K562 (cell line): Measurements from ENCODE around the gene CHMP5. TPM values are rescaled to one million over a fixed set of nuclear protein-coding genes. Genes with fewer than 3 reads are reported as not detected.

ENCODE experiments used
- ATAC-seq: fragments of 200-7000 bp; cut with Tn5 transposase; 3 replicates; pipeline ENCODE4 v1.9.1; 2020; ENCODE audit warnings: moderate library complexity
- BruUV-seq: library from RNA; stranded (reverse); fragments of 400-500 nt; replicated peaks from 2 replicates; lab custom pipeline; 2021; lab: Mats Ljungman, UMichigan
- CTCF ChIA-PET: fragments of 300-600 bp; formaldehyde crosslinking; extraction: SDS; loops from one replicate; lab custom pipeline; 2021; ENCODE audit warnings: low intra/inter-chr PET ratio; lab: Yijun Ruan, JAX
- POLR2A ChIA-PET: fragments of 300-600, 350-650 bp; sonication (Branson Sonifier 250); formaldehyde crosslinking; extraction: SDS; loops from one replicate; lab custom pipeline; 2021; ENCODE audit warnings: antibody characterized with exemption, inconsistent platforms; lab: Yijun Ruan, JAX
- DNase-seq, 4 experiments: peaks; one replicate each; pipeline versions ENCODE4 v3.0.0 to v3.0.0-alpha.2; 2011 to 2018; ENCODE audit warnings: low spot score in 3 of 4, mixed read lengths in 3 of 4; ENCODE audit errors: extremely low read depth in 1 of 4
- FAIRE-seq: peaks from 2 replicates; lab custom pipeline; 2011; peaks lifted over from hg19 to GRCh38; lab: Jason Lieb, UNC
- H2AFZ ChIP-seq: 2 replicates; pipeline ENCODE4 v1.6.0; 2011; ENCODE audit warnings: low read depth, low read length, control low read depth, inconsistent platforms
- H3K27ac ChIP-seq: fragments of 200-600 bp; 3 replicates; pipeline ENCODE4 v1.8.0; 2011; ENCODE audit warnings: low read depth, mild to moderate bottlenecking, control low read depth, inconsistent platforms, low read length, moderate library complexity, mixed read lengths; ENCODE audit errors: extremely low read depth
- H3K27me3 ChIP-seq, 2 experiments: fragments of 300-600 bp in 1 of 2; 2 replicates in 1 of 2; 3 replicates in 1 of 2; pipeline versions ENCODE4 v1.6.0 to v1.8.0; 2011; ENCODE audit warnings: inconsistent platforms in 2 of 2, low read length in 2 of 2, mild to moderate bottlenecking in 1 of 2, mixed read lengths in 1 of 2, moderate library complexity in 1 of 2; ENCODE audit not compliant: control insufficient read depth in 2 of 2, insufficient read depth in 2 of 2
- H3K36me3 ChIP-seq: fragments of 300-600 bp; 3 replicates; pipeline ENCODE4 v1.8.0; 2011; ENCODE audit warnings: mild to moderate bottlenecking, low read length, inconsistent platforms; ENCODE audit not compliant: control insufficient read depth, insufficient read depth
- H3K4me1 ChIP-seq, 2 experiments: fragments of 200-600 bp in 1 of 2; replicated peaks in 1 of 2; 2 replicates in 1 of 2; 3 replicates in 1 of 2; pipeline versions ENCODE4 v1.5.1 to v1.8.0; 2011; ENCODE audit warnings: inconsistent platforms in 2 of 2, low read length in 2 of 2, mild to moderate bottlenecking in 1 of 2, mixed read lengths in 1 of 2, moderate library complexity in 1 of 2; ENCODE audit not compliant: control insufficient read depth in 2 of 2, insufficient read depth in 2 of 2
- H3K4me2 ChIP-seq: 2 replicates; pipeline ENCODE4 v1.6.1; 2011; ENCODE audit warnings: low read length, control low read depth, inconsistent platforms, mixed read lengths; ENCODE audit not compliant: insufficient read depth
- H3K4me3 ChIP-seq: fragments of 200-600 bp; sonication (generic), shearing (Covaris generic); 2 replicates; pipeline ENCODE4 v1.5.1; 2016; ENCODE audit warnings: control low read depth, inconsistent platforms
- H3K79me2 ChIP-seq: fragments of 200-600 bp; 3 replicates; pipeline ENCODE4 v1.8.0; 2011; ENCODE audit warnings: low read length, inconsistent platforms; ENCODE audit not compliant: control insufficient read depth, insufficient read depth
- H3K9ac ChIP-seq, 2 experiments: 2 replicates each; pipeline versions ENCODE4 v1.6.0 to v1.6.1; 2011; ENCODE audit warnings: low read depth in 2 of 2, low read length in 2 of 2, control low read depth in 1 of 2, inconsistent platforms in 1 of 2, mild to moderate bottlenecking in 1 of 2, mixed read lengths in 1 of 2; ENCODE audit not compliant: insufficient read depth in 1 of 2
- H3K9me1 ChIP-seq: one replicate; pipeline ENCODE4 v1.6.0; 2011; ENCODE audit warnings: inconsistent platforms, mild to moderate bottlenecking, low read length, moderate library complexity; ENCODE audit not compliant: control insufficient read depth, insufficient read depth
- H3K9me3 ChIP-seq: replicated peaks from 2 replicates; pipeline ENCODE4 v1.5.1; 2011; ENCODE audit warnings: low read depth, low read length, inconsistent platforms; ENCODE audit not compliant: control insufficient read depth, insufficient read depth
- H4K20me1 ChIP-seq: replicated peaks from 2 replicates; pipeline ENCODE4 v1.6.1; 2011; ENCODE audit warnings: low read length, inconsistent platforms, mixed read lengths; ENCODE audit not compliant: control insufficient read depth, insufficient read depth
- ELF1 ChIP-seq: fragments of 200-800 bp; sonication (Bioruptor generic); IDR thresholded peaks from 2 replicates; pipeline ENCODE4 v1.6.1; 2016; ENCODE audit warnings: missing genetic modification characterization, missing compliant biosample characterization
- HINFP ChIP-seq: fragments of 450-650 bp; conservative IDR thresholded peaks from 2 replicates; pipeline ENCODE4 v1.6.1; 2016; ENCODE audit warnings: missing genetic modification characterization, low read depth, mild to moderate bottlenecking, control low read depth, missing compliant biosample characterization
- ILF3 ChIP-seq: fragments of 450-650 bp; IDR thresholded peaks from 2 replicates; pipeline ENCODE4 v1.6.1; 2018; ENCODE audit warnings: antibody characterized with exemption, mild to moderate bottlenecking, moderate library complexity, borderline replicate concordance
- PHF21A ChIP-seq: fragments of 450-650 bp; IDR thresholded peaks from 2 replicates; pipeline ENCODE4 v1.6.1; 2017; ENCODE audit warnings: low read depth, borderline replicate concordance
- TAF15 ChIP-seq: fragments of 200-400 bp; formaldehyde crosslinking; IDR thresholded peaks from 2 replicates; pipeline ENCODE4 v1.6.1; 2017; ENCODE audit warnings: mild to moderate bottlenecking, low read depth, low read length, moderate library complexity
- ZNF311 ChIP-seq: fragments of 250-450 bp; sonication (Bioruptor Pico); IDR thresholded peaks from 2 replicates; pipeline ENCODE4 v1.4.0; 2020; ENCODE audit warnings: mild to moderate bottlenecking, moderate library complexity
- WGBS: fragments of 100-300 bp; shearing (Covaris generic); methylation state at CpG from one replicate; pipeline ENCODE4 v1.1.6; 2016; ENCODE audit warnings: low coverage, mixed read lengths; ENCODE audit not compliant: insufficient coverage; ENCODE audit errors: missing lambda C conversion rate; 5-methylcytosine and 5-hydroxymethylcytosine counted together
- in situ Hi-C: fragments of 300-500 bp; cut with MboI; formaldehyde crosslinking; loops from 4 replicates; pipeline ENCODE4 v1.15.0; 2018; ENCODE audit warnings: inconsistent platforms, mixed read lengths
- intact Hi-C: fragments of 100-400 bp; cut with micrococcal nuclease; formaldehyde crosslinking; loops from 2 replicates; pipeline ENCODE4 v1.14.2; 2022
- polyA plus RNA-seq, 8 experiments: library from polyadenylated mRNA; depleted of rRNA in 4 of 8; stranded (reverse) in 5 of 8; unstranded in 3 of 8; fragments of >200 nt; fragmentation: Nextera tagmentation in 2 of 8; fragmentation: Illumina TruSeq in 1 of 8; extraction: Ambion mirVana in 2 of 8; extraction: Trizol in 1 of 8; gene quantifications; 2 replicates each; pipeline versions ENCODE4 v1.2.1 to v1.2.3, GENCODE V29; 2011 to 2014; ENCODE audit warnings: inconsistent platforms in 1 of 8, missing spikeins in 1 of 8
- total RNA-seq, 7 experiments: library from RNA; depleted of rRNA in 6 of 7; stranded (reverse); fragments of >200 nt in 6 of 7; fragmentation: Illumina TruSeq in 2 of 7; extraction: Trizol in 2 of 7; gene quantifications; 2 replicates each; pipeline versions ENCODE4 v1.2.1 to v1.2.3, GENCODE V29; 2011 to 2021; ENCODE audit warnings: low replicate concordance in 1 of 7
- TF ChIP-seq, protein P1 (sequence below): fragments of 450-650 bp; formaldehyde crosslinking; IDR thresholded peaks from 2 replicates; pipeline ENCODE4 v1.4.0; 2020; ENCODE audit warnings: mild to moderate bottlenecking, moderate library complexity
- TF ChIP-seq, protein P2 (sequence below): fragments of 250-450 bp; sonication (Bioruptor Pico); IDR thresholded peaks from 2 replicates; pipeline ENCODE4 v1.8.0; 2022; ENCODE audit warnings: inconsistent platforms, mild to moderate bottlenecking, moderate library complexity, borderline replicate concordance

The CHMP5 gene
- total and polyA plus RNA-seq, 9 of the 15 experiments (the other 6 are each of a cell fraction or from before 2014, with no cell fraction given), result 36.0 to 105 (median 54.9) TPM

- TF ChIP-seq HINFP (tag) (no peak), PHF21A (no peak), ELF1 (tag) (no peak), ZNF311 (no peak)
Observed at GRCh38 chr9:33249983-33250382, 14.9 kb upstream of the CHMP5 start (continued).

DNA sequence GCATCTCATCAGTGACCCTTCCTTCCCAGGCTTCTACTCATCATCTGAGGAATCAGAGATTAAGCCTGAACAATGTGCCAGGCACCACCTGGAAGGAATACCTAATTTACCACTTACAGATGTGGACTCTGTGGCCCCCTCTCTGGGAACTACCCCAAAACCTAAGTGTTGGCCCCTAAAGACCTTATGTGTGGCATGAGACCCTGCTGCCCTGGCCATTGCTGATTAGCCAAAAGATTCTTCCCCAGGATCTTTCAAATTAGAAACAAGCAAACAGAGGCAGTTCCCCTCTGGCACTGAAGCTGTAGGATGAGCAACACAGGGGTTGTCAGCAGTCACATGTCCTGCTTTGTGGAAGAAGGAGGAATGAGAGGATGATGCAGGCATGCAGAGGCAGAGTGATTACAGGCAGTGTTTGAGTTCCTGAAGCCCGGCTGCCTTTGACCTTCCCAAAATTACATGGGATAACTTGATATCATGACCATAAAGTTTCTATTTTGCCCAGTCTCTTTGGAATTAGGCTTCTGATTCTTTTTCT is 14.3 kb upstream of the CHMP5 start:
- WGBS, result 100% methylated on average over 1 of the region's 1 CpG
- TF ChIP-seq, protein P1, sequence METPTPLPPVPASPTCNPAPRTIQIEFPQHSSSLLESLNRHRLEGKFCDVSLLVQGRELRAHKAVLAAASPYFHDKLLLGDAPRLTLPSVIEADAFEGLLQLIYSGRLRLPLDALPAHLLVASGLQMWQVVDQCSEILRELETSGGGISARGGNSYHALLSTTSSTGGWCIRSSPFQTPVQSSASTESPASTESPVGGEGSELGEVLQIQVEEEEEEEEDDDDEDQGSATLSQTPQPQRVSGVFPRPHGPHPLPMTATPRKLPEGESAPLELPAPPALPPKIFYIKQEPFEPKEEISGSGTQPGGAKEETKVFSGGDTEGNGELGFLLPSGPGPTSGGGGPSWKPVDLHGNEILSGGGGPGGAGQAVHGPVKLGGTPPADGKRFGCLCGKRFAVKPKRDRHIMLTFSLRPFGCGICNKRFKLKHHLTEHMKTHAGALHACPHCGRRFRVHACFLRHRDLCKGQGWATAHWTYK (CRISPR knock-in tag), result no peak
- TF ChIP-seq ILF3 (no peak), TAF15 (no peak)
- TF ChIP-seq, protein P2, sequence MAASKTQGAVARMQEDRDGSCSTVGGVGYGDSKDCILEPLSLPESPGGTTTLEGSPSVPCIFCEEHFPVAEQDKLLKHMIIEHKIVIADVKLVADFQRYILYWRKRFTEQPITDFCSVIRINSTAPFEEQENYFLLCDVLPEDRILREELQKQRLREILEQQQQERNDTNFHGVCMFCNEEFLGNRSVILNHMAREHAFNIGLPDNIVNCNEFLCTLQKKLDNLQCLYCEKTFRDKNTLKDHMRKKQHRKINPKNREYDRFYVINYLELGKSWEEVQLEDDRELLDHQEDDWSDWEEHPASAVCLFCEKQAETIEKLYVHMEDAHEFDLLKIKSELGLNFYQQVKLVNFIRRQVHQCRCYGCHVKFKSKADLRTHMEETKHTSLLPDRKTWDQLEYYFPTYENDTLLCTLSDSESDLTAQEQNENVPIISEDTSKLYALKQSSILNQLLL, result no peak

More for the DNA sequence above, 14.3 kb upstream of the CHMP5 start:
- no peak for DNase-seq
- intact Hi-C loops, result no loop called here
- Histone ChIP-seq H3K9ac (no peak overlapping the region), H3K4me2 (no peak overlapping the region), H3K36me3 (peaks cover 33% of the 10 kb centered on the region; the same call in 2 of the 3 replicates), H3K4me1 (no peaks in the 10 kb centered on the region), H2AFZ (no peak overlapping the region), H3K9me1 (peaks cover 3% of the 10 kb centered on the region), H3K9me3 (no peaks in the 10 kb centered on the region), H4K20me1 (no peaks in the 10 kb centered on the region; the same call in 1 of the 2 replicates), H3K4me3 (no peak overlapping the region), H3K79me2 (no peaks in the 10 kb centered on the region), H3K27ac (no peak overlapping the region), H3K27me3 (no peaks in the 10 kb centered on the region)
- no peak for ATAC-seq
- in situ Hi-C loops, result no loop called here
- ChIA-PET CTCF (no interaction called here), POLR2A (interaction anchor here (1.8 to 2.6 kb wide), 3 partner anchors 10 to 18 kb away, joined by 6 to 10 read pairs (median 8); partner anchors contain the start of genes BAG1, CHMP5 and SPINK4)
- BruUV-seq, result no TSS peak
- no peak for FAIRE-seq
